22Rv1 (cell line): ENCODE measurements around the gene CPXM2.

Experiments used
- CTCF ChIP-seq: fragments of 450-650 bp; IDR thresholded peaks from 2 replicates; pipeline ENCODE4 v1.5.1; 2017; ENCODE audit warnings: mild to moderate bottlenecking
- ZFX ChIP-seq: fragments of 450-650 bp; IDR thresholded peaks from 2 replicates; pipeline ENCODE4 v1.6.1; 2017; ENCODE audit warnings: antibody characterized with exemption, borderline replicate concordance

GRCh38 chr10:123913688-123914268, 22.2 kb upstream of the CPXM2 start:
- TF ChIP-seq CTCF (no peak), ZFX (no peak)
